Activated T-cell treated with anti-CD3 and anti-CD28 coated beads, Interleukin-2, amount 50 U/mL, for 24 hours (primary cell): ENCODE measurements around the gene NUDT1.
"Not testable (repeated sequence)": the region's sequence is repeated elsewhere in the genome, so short reads cannot be mapped to it uniquely, and the experiment has no call there.

Experiments
- DNase-seq: peaks from one replicate; pipeline ENCODE4 v3.0.0-alpha.2; 2020
- H3K27ac Mint-ChIP-seq: 2 replicates; pipeline ENCODE4 v1.8.0; 2020; ENCODE audit warnings: mild to moderate bottlenecking, mixed read lengths
- H3K27me3 Mint-ChIP-seq: 2 replicates; pipeline ENCODE4 v1.8.0; 2020; ENCODE audit warnings: mixed read lengths
- H3K36me3 Mint-ChIP-seq: 2 replicates; pipeline ENCODE4 v1.8.0; 2020; ENCODE audit warnings: low read depth, mixed read lengths
- H3K4me1 Mint-ChIP-seq: 2 replicates; pipeline ENCODE4 v1.8.0; 2020; ENCODE audit warnings: low read depth, mixed read lengths
- H3K4me3 Mint-ChIP-seq: 2 replicates; pipeline ENCODE4 v1.8.0; 2020; ENCODE audit warnings: mild to moderate bottlenecking, moderate library complexity, mixed read lengths
- H3K9me3 Mint-ChIP-seq: 2 replicates; pipeline ENCODE4 v1.8.0; 2020; ENCODE audit warnings: mixed read lengths

The NUDT1 gene

GRCh38 chr7:2256306-2257045 lies 14.4 kb downstream of the NUDT1 start:
- Mint-ChIP-seq H3K27me3 (no peaks in the 10 kb centered on the region), H3K36me3 (peaks cover 40% of the 10 kb centered on the region)

GRCh38 chr7:2257046-2257551 lies 15.1 kb downstream of the NUDT1 start:
- Mint-ChIP-seq H3K27me3 (no peaks in the 10 kb centered on the region), H3K9me3 (no peaks in the 10 kb centered on the region), H3K27ac (no peak overlapping the region), H3K4me3 (no peak overlapping the region), H3K36me3 (peaks cover 45% of the 10 kb centered on the region), H3K4me1 (peaks cover 15% of the 10 kb centered on the region)
- DNase-seq: no peak

More at GRCh38 chr7:2256306-2257045, 14.4 kb downstream of the NUDT1 start:
- DNase-seq: no peak
- peaks cover 9% of the 10 kb centered on the region for H3K4me1 Mint-ChIP-seq
- H3K9me3 Mint-ChIP-seq: no peaks in the 10 kb centered on the region
- no peak overlapping the region for H3K27ac Mint-ChIP-seq
- H3K4me3 Mint-ChIP-seq: no peak overlapping the region

GRCh38 chr7:2257651-2258050 lies 15.6 kb downstream of the NUDT1 start:
- DNase-seq: no peak
- Mint-ChIP-seq H3K36me3 (peaks cover 50% of the 10 kb centered on the region), H3K4me3 (no peak overlapping the region), H3K27me3 (no peaks in the 10 kb centered on the region), H3K4me1 (peaks cover 16% of the 10 kb centered on the region), H3K9me3 (no peaks in the 10 kb centered on the region), H3K27ac (no peak overlapping the region)

GRCh38 chr7:2258661-2259365 lies 16.8 kb downstream of the NUDT1 start:
- H3K4me1 Mint-ChIP-seq: peaks cover 14% of the 10 kb centered on the region
- H3K36me3 Mint-ChIP-seq: peaks cover 54% of the 10 kb centered on the region
- H3K4me3 Mint-ChIP-seq: no peak overlapping the region
- H3K27ac Mint-ChIP-seq: no peak overlapping the region
- no peaks in the 10 kb centered on the region for H3K27me3 Mint-ChIP-seq
- no peaks in the 10 kb centered on the region for H3K9me3 Mint-ChIP-seq
- DNase-seq: no peak

GRCh38 chr7:2259480-2259879 lies 17.5 kb downstream of the NUDT1 start:
- Mint-ChIP-seq H3K27me3 (no peaks in the 10 kb centered on the region), H3K4me1 (peaks cover 14% of the 10 kb centered on the region), H3K4me3 (no peak overlapping the region), H3K27ac (no peak overlapping the region), H3K36me3 (peaks cover 59% of the 10 kb centered on the region), H3K9me3 (no peaks in the 10 kb centered on the region)
- no peak for DNase-seq

- H3K9me3 Mint-ChIP-seq: no peaks in the 10 kb centered on the region
- no peaks in the 10 kb centered on the region for H3K27me3 Mint-ChIP-seq
- H3K4me1 Mint-ChIP-seq: peaks cover 10% of the 10 kb centered on the region
- no peak overlapping the region for H3K4me3 Mint-ChIP-seq
- no peak for DNase-seq
- H3K27ac Mint-ChIP-seq: no peak overlapping the region
- H3K36me3 Mint-ChIP-seq: peaks cover 57% of the 10 kb centered on the region
These were observed 18.8 kb downstream of the NUDT1 start for GRCh38 chr7:2260820-2261219.

- H3K36me3 Mint-ChIP-seq: peaks cover 49% of the 10 kb centered on the region
- H3K4me3 Mint-ChIP-seq: peak overlapping the region; percentile 33
- peak overlapping the region; percentile 85 for H3K27ac Mint-ChIP-seq
- peaks cover 10% of the 10 kb centered on the region for H3K4me1 Mint-ChIP-seq
- DNase-seq: no peak
- no peaks in the 10 kb centered on the region for H3K27me3 Mint-ChIP-seq
- H3K9me3 Mint-ChIP-seq: no peaks in the 10 kb centered on the region
These were observed 19.6 kb downstream of the NUDT1 start for GRCh38 chr7:2261611-2262010.

GRCh38 chr7:2263176-2263575 lies 21.1 kb downstream of the NUDT1 start:
- H3K27ac Mint-ChIP-seq: no peak overlapping the region
- no peak overlapping the region for H3K4me3 Mint-ChIP-seq
- H3K36me3 Mint-ChIP-seq: peaks cover 45% of the 10 kb centered on the region
- peaks cover 10% of the 10 kb centered on the region for H3K4me1 Mint-ChIP-seq
- DNase-seq: no peak
- H3K9me3 Mint-ChIP-seq: no peaks in the 10 kb centered on the region
- H3K27me3 Mint-ChIP-seq: no peaks in the 10 kb centered on the region

GRCh38 chr7:2264158-2264557 lies 22.1 kb downstream of the NUDT1 start:
- H3K9me3 Mint-ChIP-seq: no peaks in the 10 kb centered on the region
- no peak for DNase-seq
- H3K4me1 Mint-ChIP-seq: peaks cover 10% of the 10 kb centered on the region
- H3K4me3 Mint-ChIP-seq: no peak overlapping the region
- peaks cover 45% of the 10 kb centered on the region for H3K36me3 Mint-ChIP-seq
- no peaks in the 10 kb centered on the region for H3K27me3 Mint-ChIP-seq
- H3K27ac Mint-ChIP-seq: no peak overlapping the region

- no peaks in the 10 kb centered on the region for H3K27me3 Mint-ChIP-seq
- peaks cover 3% of the 10 kb centered on the region for H3K4me1 Mint-ChIP-seq
- no peak for DNase-seq
- H3K4me3 Mint-ChIP-seq: no peak overlapping the region
- peaks cover 43% of the 10 kb centered on the region for H3K36me3 Mint-ChIP-seq
- no peaks in the 10 kb centered on the region for H3K9me3 Mint-ChIP-seq
- no peak overlapping the region for H3K27ac Mint-ChIP-seq
These were observed 24.9 kb downstream of the NUDT1 start for GRCh38 chr7:2266911-2267310.

- H3K4me3 Mint-ChIP-seq, H3K27me3 Mint-ChIP-seq, H3K9me3 Mint-ChIP-seq, H3K4me1 Mint-ChIP-seq, H3K27ac Mint-ChIP-seq, DNase-seq: not testable (repeated sequence)
- peaks cover 36% of the 10 kb centered on the region for H3K36me3 Mint-ChIP-seq
These were observed 27.3 kb downstream of the NUDT1 start for GRCh38 chr7:2269089-2269990.

GRCh38 chr7:2269991-2270460 lies 28.0 kb downstream of the NUDT1 start:
- Mint-ChIP-seq H3K36me3 (peaks cover 37% of the 10 kb centered on the region), H3K27me3 (no peaks in the 10 kb centered on the region), H3K4me3 (no peak overlapping the region), H3K9me3 (no peaks in the 10 kb centered on the region), H3K4me1 (no peaks in the 10 kb centered on the region), H3K27ac (no peak overlapping the region)
- DNase-seq: no peak

- Mint-ChIP-seq H3K27me3 (no peaks in the 10 kb centered on the region), H3K4me3 (no peak overlapping the region)
These were observed 28.5 kb downstream of the NUDT1 start for GRCh38 chr7:2270495-2270894.

GRCh38 chr7:2271273-2272026 lies 29.4 kb downstream of the NUDT1 start:
- Mint-ChIP-seq H3K4me1 (no peaks in the 10 kb centered on the region), H3K27me3 (no peaks in the 10 kb centered on the region), H3K4me3 (no peak overlapping the region), H3K9me3 (no peaks in the 10 kb centered on the region), H3K36me3 (peaks cover 37% of the 10 kb centered on the region), H3K27ac (no peak overlapping the region)
- no peak for DNase-seq

More at GRCh38 chr7:2270495-2270894, 28.5 kb downstream of the NUDT1 start:
- H3K36me3 Mint-ChIP-seq: peaks cover 38% of the 10 kb centered on the region
- H3K27ac Mint-ChIP-seq: no peak overlapping the region
- no peak for DNase-seq
- H3K4me1 Mint-ChIP-seq: no peaks in the 10 kb centered on the region
- no peaks in the 10 kb centered on the region for H3K9me3 Mint-ChIP-seq
